Uterus (tissue), 4 donors: Measurements from ENCODE around the gene FSTL3. TPM values are rescaled to one million over a fixed set of nuclear protein-coding genes. Genes with fewer than 3 reads are reported as not detected.

ENCODE experiments used
- DNase-seq, 2 donors: peaks; one replicate each; pipeline ENCODE4 v3.0.0-alpha.2; 2019 to 2020
- H3K27ac ChIP-seq, 2 donors: fragments of 200-600 bp; sonication (generic); 1 replicate in 1 of 2; 2 replicates in 1 of 2; pipeline ENCODE4 v1.5.1; 2016 to 2018
- H3K27me3 ChIP-seq, 2 donors: fragments of 200-600 bp; sonication (generic); one replicate each; pipeline ENCODE4 v1.5.1; 2018 to 2019; ENCODE audit warnings: control low read depth in 1 of 2
- H3K36me3 ChIP-seq, 2 donors: fragments of 200-600 bp; sonication (generic); one replicate each; pipeline ENCODE4 v1.5.1; 2019; ENCODE audit warnings: control low read depth in 1 of 2
- H3K4me1 ChIP-seq, 2 donors: fragments of 200-600 bp; sonication (generic); one replicate each; pipeline ENCODE4 v1.5.1; 2018 to 2019; ENCODE audit warnings: control low read depth in 1 of 2
- H3K4me3 ChIP-seq, 2 donors: fragments of 200-600 bp; sonication (generic); 1 replicate in 1 of 2; 2 replicates in 1 of 2; pipeline ENCODE4 v1.5.1; 2018 to 2019; ENCODE audit warnings: mild to moderate bottlenecking in 1 of 2
- H3K9me3 ChIP-seq, 2 donors: fragments of 200-600 bp; sonication (generic); one replicate each; pipeline ENCODE4 v1.5.1; 2019; ENCODE audit warnings: control low read depth in 1 of 2
- CTCF ChIP-seq, 4 experiments: fragments of 200-600 bp in 2 of 4; fragments of 450-650 bp in 2 of 4; sonication (generic) in 2 of 4; IDR thresholded peaks; one replicate each; pipeline ENCODE4 v1.5.1; 2016 to 2019; ENCODE audit warnings: antibody characterized with exemption in 4 of 4, mild to moderate bottlenecking in 2 of 4, moderate library complexity in 1 of 4
- POLR2A ChIP-seq, 2 donors: fragments of 450-650 bp; IDR thresholded peaks; one replicate each; pipeline ENCODE4 v1.6.1; 2016; ENCODE audit warnings: antibody characterized with exemption in 2 of 2, mild to moderate bottlenecking in 1 of 2, moderate library complexity in 1 of 2
- intact Hi-C: fragments of 100-400 bp; cut with DNase I; formaldehyde crosslinking; loops from one replicate; pipeline ENCODE4 v1.15.1; 2023; ENCODE audit warnings: low total_unique reads
- total RNA-seq, 4 donors: library from RNA; depleted of rRNA in 3 of 4; stranded (reverse); fragments of >200 nt in 3 of 4; gene quantifications; one replicate each; pipeline versions ENCODE4 v1.1.0 to v1.2.4, GENCODE V29; 2014 to 2023
- donor health status: DM: yes; HTN: yes; CAD: no.

The FSTL3 gene
- total RNA-seq, 4 donors from 2014 or later: 25.3 to 71.7 (median 37.3) TPM

DNA sequence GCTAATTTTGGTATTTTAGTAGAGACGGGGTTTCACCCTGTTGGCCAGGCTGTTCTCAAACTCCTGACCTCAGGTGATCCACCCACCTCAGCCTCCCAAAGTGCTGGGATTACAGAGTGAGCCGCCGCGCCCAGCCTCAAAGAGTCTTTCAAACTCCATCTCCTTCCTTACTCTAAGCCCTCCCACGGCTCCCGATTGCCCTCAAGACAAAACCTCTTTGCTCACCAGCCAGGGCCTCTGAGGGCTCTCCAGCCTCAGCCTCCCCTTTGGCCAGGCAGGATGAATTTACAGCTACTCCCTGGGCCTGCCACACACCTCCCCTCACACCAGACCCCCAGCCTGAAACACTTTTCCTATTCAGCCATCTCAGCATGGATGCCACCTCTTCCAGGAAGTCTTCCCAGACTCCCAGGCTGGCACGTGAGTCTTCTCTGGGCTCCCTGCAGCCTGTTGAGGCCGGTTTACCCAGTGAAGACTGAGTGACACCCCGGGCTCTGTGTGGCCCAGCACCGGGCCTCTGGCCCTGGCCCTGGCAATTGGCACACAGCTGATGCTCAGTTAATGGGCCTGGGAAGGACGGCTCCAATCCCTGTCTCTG lies 11.5 kb downstream of the FSTL3 start:
- Histone ChIP-seq H3K27me3 (no peaks in the 10 kb centered on the region), H3K27ac (no peak overlapping the region), H3K4me3 (no peak overlapping the region), H3K9me3 (no peaks in the 10 kb centered on the region), H3K4me1 (no peaks in the 10 kb centered on the region), H3K36me3 (no peaks in the 10 kb centered on the region)
- no peak for DNase-seq
- intact Hi-C loops: no loop called here
- TF ChIP-seq CTCF (IDR thresholded peaks at IDR 0.05): no peak
- no peak for TF ChIP-seq POLR2A (IDR thresholded peaks at IDR 0.05)

DNA sequence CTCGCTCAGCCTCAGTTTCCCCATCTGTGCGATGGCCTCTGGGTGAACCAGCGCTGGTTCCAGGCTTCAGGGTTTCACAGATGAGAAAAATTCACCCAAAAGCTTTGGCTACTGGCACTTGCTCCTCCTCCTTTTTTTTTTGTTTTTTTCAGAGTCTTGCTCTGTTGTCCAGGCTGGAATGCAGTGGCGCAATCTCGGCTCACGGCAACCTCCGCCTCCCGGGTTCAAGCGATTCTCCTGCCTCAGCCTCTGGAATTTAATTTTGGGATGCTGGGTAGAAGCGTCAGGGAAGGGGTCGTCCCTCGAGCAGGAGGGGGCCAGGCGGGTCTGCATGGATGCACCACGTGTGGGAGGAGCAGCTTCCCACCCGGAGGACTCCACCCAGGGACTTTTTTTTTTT lies 12.0 kb downstream of the FSTL3 start:
- Histone ChIP-seq H3K27me3 (no peaks in the 10 kb centered on the region), H3K36me3 (no peaks in the 10 kb centered on the region), H3K27ac (no peak overlapping the region), H3K4me3 (no peak overlapping the region), H3K4me1 (no peaks in the 10 kb centered on the region), H3K9me3 (no peaks in the 10 kb centered on the region)
- intact Hi-C loops: no loop called here
- DNase-seq: no peak
- TF ChIP-seq POLR2A (IDR thresholded peaks at IDR 0.05) (no peak), CTCF (IDR thresholded peaks at IDR 0.05) (no peak)

GRCh38 chr19:688992-689391 lies 12.8 kb downstream of the FSTL3 start:
- no peak overlapping the region for H3K27ac ChIP-seq
- no peak for TF ChIP-seq POLR2A (IDR thresholded peaks at IDR 0.05)
- no peak for TF ChIP-seq CTCF (IDR thresholded peaks at IDR 0.05)
- H3K27me3 ChIP-seq: no peaks in the 10 kb centered on the region
- H3K36me3 ChIP-seq: no peaks in the 10 kb centered on the region
- no peak overlapping the region for H3K4me3 ChIP-seq
- intact Hi-C loops: no loop called here
- H3K4me1 ChIP-seq: no peaks in the 10 kb centered on the region
- no peaks in the 10 kb centered on the region for H3K9me3 ChIP-seq
- no peak for DNase-seq

GRCh38 chr19:690203-690602 lies 14.0 kb downstream of the FSTL3 start:
- no peaks in the 10 kb centered on the region for H3K27me3 ChIP-seq
- no peak overlapping the region for H3K4me3 ChIP-seq
- intact Hi-C loops: no loop called here
- no peaks in the 10 kb centered on the region for H3K4me1 ChIP-seq
- TF ChIP-seq CTCF (IDR thresholded peaks at IDR 0.05) (no peak), POLR2A (IDR thresholded peaks at IDR 0.05) (no peak)
- no peak for DNase-seq
- H3K9me3 ChIP-seq: no peaks in the 10 kb centered on the region
- H3K27ac ChIP-seq: no peak overlapping the region
- H3K36me3 ChIP-seq: no peaks in the 10 kb centered on the region

GRCh38 chr19:694481-695351 lies 18.5 kb downstream of the FSTL3 start:
- no peaks in the 10 kb centered on the region for H3K4me1 ChIP-seq
- H3K27me3 ChIP-seq: no peaks in the 10 kb centered on the region
- TF ChIP-seq CTCF (IDR thresholded peaks at IDR 0.05) (no peak), POLR2A (IDR thresholded peaks at IDR 0.05) (no peak)
- H3K36me3 ChIP-seq: no peaks in the 10 kb centered on the region
- no peak for DNase-seq
- H3K9me3 ChIP-seq: no peaks in the 10 kb centered on the region
- intact Hi-C loops: no loop called here
- H3K27ac ChIP-seq: no peak overlapping the region
- H3K4me3 ChIP-seq: no peak overlapping the region
